Stimulated activated CD4-positive, alpha-beta T cell treated with anti-CD3 and anti-CD28 coated beads, Interleukin-2, amount 100 ng/mL, for 24 hours (primary cell): ENCODE results near the gene MSI1.

ENCODE experiments used
- DNase-seq, 2 donors: peaks; one replicate each; pipeline ENCODE4 v3.0.0-alpha.2; 2020

Gene MSI1

DNA sequence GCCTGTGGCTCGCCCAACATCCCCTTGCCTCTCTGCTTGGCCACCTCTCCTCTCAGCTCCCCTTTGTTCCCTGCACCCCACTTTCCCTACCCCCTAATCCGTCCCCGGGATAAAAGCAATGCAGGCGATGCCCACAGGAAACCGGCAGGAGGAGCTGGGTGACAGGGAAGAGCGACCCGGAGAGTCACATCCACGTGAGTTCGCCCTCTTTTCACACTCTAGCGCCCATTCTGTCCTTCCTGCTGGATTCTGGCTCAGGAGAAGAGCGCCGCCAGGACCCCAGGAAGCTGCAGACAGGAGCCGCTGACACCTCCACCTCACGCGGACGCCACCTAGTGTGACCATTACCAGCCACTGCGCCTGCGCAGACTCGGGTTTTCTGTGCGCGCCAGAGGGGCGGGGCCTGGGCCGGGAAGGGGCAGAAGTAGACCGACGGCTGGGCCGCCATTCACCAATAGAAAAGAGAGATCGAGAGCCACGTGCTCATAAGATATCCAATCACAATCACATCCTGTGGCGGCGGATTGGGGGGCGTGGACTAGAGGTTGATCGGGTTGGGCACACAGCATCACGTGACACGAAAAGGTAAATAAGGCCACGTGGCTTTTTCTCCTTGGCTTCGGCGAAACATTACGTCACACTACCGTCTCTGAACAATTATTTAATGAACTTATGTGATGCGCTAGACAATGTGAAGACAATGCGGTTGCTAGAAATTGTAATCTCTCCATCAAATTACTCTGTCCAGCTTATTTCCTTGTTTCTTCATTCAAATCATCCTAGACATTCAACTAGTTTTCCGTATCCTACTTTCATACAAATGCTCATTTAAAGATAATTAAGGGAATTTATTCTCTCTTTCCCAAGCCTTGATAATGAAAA lies 51.5 kb downstream of the MSI1 start:
- peak; percentile 100 for DNase-seq

GRCh38 chr12:120316798-120317223 lies 52.2 kb downstream of the MSI1 start:
- no peak for DNase-seq

DNA sequence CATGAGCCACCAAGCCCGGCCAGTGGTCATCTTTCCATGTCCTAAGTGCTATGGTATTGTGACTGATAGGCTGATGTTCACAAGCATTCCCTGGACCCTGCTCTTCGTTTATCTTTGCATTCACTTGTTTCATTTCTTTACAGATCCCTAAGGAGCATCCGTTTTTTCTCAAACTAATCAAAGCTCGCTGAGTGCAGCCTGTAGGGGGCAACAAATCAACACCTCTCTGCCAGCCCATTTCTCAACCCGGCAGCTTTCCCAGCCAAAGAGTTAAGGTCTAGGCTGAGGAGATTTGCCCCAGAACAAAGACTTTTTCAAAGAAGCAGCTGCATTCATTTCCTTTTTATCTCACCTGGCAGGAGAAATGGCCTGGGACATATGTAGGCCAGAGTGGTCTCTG lies 54.7 kb downstream of the MSI1 start:
- DNase-seq: no peak

GRCh38 chr12:120301962-120302815 lies 66.8 kb downstream of the MSI1 start, which contains the start of gene SIRT4:
SIRT4 (plus strand) TSS chr12:120302321; CDS start chr12:120303562, 1,241 bp downstream.
- peak; percentile 88 to 92 for DNase-seq

- DNase-seq: peak; percentile 72 to 80
These were observed 76.1 kb downstream of the MSI1 start, which contains the start of gene RNU4-1 for GRCh38 chr12:120292661-120293531. RNU4-1 (minus strand) TSS chr12:120293237.

- no peak for DNase-seq
These were observed 76.6 kb downstream of the MSI1 start for GRCh38 chr12:120292411-120292660.
